GOT3 (cell line): Measurements from ENCODE around the gene AKAP11.
A peak's percentile ranks its signal among the peaks of the same experiment; 100 is the strongest.
"Not testable (repeated sequence)": the region's sequence is repeated elsewhere in the genome, so short reads cannot be mapped to it uniquely, and the experiment has no call there.

Experiments
- DNase-seq: peaks from one replicate; lab custom pipeline; 2025; ENCODE audit warnings: mixed read lengths; lab: John Stamatoyannopoulos, UW

Gene AKAP11, protein sequence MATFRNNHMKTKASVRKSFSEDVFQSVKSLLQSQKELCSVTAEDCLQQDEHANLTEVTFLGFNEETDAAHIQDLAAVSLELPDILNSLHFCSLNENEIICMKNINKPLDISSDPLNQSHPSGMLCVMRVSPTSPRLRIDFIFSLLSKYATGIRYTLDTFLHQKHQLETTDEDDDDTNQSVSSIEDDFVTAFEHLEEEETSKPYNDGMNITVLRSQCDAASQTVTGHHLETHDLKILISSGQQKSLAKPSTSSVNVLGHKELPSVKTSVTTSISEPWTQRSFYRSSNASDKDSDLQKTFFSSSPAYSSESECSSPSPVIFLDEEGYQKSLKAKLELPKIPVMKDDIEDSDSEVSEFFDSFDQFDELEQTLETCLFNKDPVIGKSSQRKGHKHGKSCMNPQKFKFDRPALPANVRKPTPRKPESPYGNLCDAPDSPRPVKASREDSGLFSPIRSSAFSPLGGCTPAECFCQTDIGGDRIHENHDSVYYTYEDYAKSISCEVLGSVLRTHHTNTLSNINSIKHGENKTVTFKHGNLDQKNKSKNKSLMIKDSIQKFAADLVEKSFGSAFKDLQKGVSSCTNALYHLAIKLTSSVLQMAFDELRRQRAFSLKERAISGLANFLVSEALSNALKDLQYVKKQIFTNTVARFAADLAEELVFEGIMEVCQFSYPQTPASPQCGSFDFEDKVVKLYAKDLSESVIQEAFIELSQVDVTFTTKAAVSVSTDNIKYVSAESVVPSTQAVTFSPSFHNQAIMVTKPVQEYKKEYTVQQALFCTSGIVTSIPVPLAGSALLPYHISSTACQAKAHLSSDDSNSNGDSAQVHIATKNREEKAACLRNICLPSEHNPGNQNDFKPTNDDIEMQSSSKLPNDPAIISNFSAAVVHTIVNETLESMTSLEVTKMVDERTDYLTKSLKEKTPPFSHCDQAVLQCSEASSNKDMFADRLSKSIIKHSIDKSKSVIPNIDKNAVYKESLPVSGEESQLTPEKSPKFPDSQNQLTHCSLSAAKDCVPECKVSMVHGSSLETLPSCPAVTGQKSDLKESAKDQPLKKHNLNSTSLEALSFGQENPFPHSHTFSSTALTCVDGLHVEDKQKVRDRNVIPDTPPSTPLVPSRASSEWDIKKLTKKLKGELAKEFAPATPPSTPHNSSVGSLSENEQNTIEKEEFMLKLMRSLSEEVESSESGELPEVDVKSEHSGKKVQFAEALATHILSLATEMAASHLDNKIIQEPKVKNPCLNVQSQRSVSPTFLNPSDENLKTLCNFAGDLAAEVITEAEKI (N-terminal part only)

DNA sequence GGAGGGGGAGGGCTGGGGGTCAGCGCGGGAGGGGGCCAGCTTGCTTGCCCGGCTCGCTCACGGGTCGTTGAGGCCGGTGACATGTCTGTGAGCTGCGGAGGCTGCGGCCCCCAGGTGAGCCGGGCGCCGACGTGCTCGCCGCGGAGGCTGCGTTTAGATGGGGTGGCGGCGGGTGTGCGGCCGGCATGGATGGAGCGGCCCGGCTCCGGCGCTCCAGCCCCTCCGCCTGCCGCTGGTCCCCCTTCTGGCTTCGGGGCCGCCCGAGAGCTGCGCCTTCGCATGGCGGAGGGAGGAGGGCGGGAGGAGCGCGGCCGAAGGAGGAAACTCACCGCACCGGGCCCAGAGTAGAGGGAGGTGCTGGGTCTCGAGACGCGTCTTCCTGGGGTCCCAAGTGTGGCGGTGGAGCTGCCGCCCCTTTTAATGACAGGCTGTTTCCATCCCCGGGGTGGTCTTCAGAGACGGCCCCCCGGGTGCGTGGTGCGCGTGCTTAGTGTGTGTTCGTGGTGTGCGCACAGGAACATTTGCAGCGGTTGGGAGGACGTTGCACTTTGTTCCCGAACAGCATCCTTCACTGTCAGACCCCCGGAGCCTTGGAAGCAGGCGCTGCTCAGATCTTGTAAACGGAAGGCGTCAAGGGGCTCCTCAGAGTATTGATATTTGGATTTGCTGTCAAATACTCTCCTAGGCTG, at the start of gene AKAP11:
AKAP11 (plus strand) TSS at position 38 of the 689 bp plus-strand sequence. CDS start 14,197 bp downstream, outside the sequence.
- DNase-seq, result no peak

DNA sequence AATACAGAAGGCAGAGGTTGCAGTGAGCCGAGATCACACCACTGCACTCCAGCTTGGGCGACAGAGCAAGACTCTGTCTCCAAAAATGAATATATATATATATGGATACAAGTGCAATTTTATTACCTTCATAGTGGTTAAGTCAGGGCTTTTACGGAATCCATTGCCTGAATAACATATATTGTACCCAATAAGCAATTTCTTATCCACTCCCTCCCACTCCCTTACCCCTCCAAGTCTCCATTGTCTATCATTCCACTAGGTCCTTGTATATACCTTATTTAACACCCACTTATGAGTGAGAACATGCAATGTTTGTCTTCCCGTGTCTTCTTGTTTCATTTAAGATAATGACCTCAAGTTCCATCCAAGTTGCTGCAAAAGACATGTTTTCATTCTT, 48.3 kb upstream of the AKAP11 start:
- no peak for DNase-seq

DNA sequence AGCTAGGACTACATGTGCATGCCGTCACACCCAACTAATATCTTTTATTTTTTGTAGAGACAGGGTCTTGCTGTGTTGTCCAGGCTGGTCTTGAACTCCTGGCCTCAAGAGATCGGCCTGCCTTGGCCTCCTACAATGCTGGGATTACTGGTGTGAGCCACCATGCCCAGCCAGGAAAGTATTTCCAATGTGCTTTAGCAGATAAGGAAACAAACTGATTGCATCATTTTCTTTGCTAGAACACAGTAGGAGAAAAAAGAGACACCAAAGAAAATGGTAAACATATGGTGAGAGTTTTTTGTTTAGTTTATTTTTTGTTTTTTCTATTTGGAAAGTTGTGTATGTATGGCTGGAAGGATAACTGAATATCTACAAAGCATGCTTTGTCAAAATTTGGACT, 46.9 kb upstream of the AKAP11 start:
- no peak for DNase-seq

DNA sequence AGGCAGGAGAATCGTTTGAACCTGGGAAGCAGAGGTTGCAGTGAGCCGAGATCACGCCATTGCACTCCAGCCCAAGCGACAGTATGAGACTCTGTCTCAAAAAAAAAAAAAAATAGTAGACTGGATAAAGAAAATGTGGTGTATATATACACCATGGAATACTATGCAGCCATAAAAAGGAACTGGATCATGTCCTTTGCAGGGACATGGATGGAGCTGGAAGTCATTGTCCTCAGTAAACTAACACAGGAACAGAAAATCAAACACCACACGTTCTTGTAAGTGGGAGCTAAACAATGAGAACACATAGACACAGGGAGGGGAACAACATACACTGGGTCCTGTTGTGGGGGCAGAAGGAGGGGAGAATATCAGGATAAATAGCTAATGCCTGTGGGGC, 45.2 kb upstream of the AKAP11 start:
- DNase-seq, result not testable (repeated sequence)

DNA sequence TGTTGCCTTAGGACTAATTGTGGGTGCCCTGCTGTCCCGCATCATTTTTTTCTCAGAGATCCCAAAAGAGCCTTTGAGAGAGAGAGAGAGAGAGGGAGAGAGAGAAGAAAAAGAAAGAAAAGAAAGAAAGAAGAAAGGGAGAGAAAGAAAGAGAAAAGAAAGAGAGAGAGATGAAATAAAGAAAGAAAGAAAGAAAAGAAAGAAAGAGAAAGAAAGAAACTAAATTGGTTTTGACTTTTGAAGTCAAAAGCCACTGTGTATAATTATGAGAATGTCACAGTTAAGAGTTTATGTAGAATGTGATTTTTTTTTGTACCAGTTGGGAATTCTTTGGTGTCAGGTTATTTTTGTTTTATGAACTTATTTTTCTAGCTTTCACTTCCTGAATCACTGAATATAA, 43.4 kb upstream of the AKAP11 start:
- no peak for DNase-seq

DNA sequence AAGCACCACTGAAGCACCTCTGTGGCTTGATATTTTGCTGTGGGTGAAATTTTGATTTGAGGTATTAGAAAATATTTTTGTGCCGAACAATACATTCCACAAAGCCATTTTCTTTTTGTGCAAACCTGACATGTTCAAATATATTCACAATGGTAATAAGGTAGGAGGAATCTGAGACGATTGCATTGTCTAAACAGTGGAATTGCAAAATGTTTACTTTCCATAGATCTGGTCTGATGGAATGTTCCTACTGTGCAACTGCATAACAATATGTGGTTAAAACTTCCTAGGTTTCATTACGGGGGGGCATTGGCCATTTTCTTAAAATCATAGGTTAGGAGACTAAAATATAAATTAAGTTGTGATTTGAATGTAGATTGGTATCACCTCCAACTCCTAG, 42.7 kb upstream of the AKAP11 start:
- no peak for DNase-seq

DNA sequence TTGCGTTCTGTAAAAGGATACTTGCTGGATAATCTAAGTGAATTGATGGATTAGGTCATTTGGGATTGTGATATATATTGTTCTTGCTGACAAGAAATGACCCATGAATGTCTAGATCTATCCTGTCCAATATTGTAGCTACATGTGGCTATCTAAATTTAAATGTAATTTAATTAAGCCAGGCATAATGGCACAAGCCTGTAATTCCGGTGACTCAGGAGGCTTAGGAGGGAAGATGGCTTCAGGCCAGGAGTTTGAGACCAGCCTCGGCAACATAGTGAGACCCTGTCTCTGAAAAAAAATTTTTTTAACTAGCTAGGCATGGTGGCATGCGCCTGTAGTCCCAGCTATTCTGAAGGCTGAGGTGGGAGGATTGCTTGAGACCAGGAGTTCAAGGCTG, 39.3 kb upstream of the AKAP11 start:
- no peak for DNase-seq

DNA sequence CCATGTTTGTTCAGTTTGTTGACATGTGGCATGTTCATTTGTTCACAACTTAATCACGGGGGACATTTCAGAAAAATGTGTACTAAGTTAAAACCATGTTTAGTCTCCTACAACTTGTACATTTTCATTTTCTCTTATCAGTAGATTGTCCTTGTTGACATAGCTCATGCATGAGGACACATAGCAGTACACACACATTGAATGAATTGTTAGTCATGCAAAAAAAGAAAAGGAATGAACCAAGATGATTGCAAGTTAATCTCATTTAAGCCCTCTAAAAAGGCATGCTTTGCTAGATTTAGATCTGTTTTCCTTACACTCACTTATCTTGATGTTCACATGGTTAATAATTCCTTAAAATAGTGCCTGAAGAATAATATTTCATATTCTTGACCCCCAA, 38.2 kb upstream of the AKAP11 start:
- DNase-seq, result no peak

DNA sequence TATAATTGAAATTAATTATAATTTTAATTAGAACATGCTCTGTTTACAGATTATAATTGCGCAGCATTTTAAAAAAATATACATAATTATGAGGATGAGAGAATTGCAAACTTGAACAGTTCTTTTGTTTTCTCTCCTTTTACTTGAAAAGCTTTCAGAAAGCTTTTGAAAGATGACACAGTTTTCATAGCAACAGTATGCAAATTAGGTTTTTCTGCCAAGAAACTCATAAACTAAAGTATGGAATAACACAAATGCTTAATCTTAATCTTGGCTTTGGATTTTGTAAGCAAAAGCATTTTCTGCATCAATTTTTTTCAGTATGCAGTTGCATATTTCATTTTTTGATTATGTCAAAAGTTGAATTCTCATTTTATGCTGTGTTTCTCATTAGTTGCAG, 32.8 kb upstream of the AKAP11 start:
- no peak for DNase-seq

DNA sequence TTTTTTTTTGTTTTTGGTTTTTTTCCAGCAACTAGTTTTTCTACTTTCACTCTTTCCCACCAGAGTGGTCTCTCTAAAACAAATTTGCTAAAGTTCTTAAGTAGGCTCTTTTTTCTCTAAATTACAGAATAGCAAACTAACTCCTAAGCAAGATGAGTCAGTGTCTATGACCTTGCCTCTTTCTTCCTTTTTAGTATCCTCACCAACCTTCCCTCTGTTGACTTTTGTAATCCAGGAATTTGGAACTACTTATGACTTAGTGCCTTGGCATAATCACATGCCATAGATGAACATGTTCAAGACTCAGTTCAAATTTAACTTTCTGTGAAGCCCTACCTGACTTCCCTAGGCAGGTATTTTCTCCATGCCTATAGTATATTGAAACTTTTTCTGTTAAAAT, 32.3 kb upstream of the AKAP11 start:
- DNase-seq, result no peak

DNA sequence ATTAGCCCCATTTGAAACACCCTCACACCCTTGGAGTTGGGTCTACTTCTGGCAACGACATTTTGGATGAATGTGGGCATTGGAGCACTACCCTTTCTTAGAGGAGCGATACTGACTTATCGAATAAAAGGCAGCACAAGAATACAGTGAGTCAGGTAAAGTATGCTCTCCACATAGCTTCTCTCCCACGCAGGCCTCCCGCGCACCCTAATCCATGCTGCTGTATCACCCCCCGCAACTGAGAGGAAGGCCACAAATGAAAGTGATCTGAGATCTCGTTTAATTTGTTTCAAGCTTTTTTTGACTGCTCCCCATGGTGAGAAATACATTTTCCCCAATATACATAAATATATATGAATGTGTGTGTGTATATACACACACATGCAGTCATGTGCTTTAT, 25.4 kb upstream of the AKAP11 start:
- no peak for DNase-seq

DNA sequence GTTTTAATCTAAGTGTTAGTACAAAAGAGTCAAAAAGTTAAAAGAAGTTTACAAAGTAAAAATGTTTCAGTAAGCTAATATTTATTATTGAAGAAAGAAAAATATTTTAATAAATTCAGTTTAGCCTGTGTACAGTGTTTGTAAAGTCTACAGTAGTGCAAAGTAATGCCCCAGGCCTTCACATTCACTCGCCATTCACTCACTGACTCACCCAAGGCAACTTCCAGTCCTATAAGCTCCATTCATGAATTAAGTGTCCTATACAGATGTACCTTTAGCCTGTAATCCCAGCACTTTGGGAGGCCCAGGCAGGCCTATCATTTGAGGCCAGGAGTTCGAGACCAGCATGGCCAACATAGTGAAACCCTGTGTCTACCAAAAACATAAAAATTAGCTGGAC, 24.1 kb upstream of the AKAP11 start:
- no peak for DNase-seq

DNA sequence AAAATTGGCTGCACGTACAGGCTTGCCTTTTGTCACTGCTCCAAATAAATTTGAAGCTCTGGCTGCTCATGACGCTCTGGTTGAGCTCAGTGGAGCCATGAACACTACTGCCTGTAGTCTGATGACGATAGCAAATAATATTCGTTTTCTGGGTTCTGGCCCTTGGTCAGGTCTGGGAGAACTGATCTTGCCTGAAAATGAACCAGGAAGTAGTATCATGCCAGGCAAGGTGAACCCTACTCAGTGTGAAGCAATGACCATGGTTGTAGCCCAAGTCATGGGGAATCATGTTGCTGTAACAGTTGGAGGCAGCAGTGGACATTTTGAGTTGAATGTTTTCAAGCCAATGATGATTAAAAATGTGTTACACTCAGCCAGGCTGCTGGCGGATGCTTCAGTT, 16.1 kb upstream of the AKAP11 start:
- no peak for DNase-seq

DNA sequence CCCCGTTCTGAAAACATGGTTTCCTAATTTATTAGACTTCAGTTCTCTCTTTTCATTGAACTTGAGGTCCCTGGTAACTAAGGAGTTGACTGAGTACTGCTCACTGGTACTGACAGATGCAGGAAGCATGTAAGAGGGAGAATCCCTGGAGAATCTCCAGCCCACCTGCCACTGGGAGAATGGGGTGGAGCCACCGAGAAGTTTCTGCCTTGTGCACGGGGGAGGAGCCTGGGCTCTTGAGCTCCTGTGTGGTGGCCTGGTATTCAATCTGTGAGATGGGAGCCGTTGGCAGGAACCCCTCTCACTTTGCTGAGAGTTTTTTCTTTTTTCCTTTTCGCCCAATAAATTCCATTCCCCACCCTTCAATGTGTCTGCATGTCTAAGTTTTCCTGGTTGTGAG, 13.2 kb upstream of the AKAP11 start:
- DNase-seq, result no peak

DNA sequence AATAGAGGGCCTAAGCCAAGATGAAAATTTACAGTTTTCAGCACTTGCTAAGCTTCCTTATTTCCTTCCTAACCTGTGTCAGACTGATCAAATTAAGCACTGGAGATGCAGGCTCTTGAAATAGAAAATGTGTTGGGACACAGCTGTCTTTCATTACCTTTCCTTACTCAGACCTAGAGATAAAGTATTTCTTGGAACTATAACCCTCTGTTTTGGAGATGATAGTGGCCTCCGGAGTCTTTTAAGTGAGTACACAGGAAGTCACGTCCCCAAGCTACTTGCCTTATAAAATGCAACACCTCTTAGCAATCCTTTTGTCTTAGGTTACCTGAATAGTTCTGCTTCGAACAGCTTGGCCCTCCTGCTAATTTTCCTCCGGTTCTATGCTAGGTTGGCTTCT, 12.4 kb upstream of the AKAP11 start:
- DNase-seq, result no peak

DNA sequence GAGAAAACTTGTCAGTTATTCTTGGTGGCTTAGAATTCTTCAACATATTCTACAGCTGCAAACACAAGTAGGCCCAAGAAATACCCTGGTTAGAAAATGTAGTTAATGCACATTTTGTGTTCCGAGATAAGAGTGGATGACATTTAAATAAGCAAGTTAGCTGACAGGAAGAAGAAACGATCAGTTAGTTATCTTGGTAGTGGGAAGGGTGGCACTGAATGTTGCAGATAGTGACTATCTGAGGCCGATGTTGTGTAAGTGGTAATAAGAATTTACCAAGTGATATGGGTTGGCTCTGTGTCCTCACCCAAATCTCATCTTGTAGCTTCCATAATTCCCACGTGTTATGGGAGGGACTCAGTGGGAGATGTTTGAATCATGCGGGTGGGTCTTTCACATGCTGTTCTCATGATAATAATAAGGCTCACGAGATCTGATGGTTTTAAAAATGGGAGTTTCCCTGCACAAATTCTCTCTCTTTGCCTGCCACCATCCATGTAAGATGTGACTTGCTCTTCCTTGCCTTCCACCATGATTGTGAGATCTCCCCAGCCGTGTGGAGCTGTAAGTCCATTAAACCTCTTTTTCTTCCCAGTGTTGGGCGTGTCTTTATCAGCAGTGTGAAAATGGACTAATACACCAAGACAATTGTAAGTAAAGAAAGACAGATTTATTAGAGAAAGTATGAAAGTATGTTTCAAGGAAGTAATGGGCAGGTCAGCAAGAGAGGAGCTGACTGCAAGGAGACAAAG, 10.9 kb upstream of the AKAP11 start:
- no peak for DNase-seq

DNA sequence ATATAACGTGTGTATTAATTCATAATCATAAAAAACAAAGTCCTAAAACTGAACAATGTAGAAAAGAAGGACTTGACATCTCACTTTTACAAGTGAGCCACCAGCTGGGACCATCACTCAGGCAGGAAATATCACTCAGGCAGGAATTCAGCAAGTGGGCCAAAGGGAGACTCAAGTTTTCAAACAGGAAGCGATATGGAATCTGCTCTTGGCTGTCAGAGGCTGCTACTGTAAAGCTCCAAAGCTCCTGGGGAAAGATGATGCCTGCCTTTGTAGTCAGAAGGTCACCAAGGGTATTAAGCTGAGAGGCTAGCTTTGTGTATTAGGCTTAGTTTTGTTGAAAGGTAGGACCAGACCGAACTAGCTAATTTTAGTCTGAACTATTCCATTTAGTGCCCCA, 5.5 kb upstream of the AKAP11 start:
- no peak for DNase-seq

DNA sequence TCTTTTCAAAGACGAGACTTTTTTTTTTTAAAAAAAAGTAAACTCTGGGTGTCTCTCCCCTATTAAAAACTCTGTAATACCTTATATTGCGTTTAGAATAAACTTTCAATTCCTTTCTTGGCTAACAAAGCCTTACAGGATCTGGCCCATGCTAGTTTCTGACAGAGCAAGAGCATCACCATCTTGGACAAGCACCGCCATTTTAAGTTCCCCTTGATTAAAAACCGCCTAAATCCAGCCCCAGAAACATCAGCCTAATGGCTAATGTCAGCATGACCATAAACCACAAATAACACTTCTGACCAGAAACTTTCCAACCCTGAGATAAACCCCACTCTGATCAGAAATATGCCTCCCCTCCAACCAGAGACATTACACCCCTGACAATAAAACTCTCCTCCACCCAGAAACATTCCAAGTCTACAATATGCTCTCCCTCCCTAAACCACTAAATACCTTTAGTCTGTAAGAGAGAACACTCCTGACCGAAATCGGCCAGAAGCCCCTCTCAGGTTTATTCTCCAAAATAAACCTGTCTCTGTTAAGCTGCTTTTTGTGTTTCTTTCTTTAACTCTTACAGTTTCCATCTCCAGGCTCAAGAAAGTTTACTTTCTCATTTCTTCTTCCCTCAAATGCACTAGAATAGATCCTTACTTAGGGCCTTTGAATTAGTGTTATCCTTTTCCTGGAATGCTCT, 1.6 kb upstream of the AKAP11 start:
- no peak for DNase-seq

DNA sequence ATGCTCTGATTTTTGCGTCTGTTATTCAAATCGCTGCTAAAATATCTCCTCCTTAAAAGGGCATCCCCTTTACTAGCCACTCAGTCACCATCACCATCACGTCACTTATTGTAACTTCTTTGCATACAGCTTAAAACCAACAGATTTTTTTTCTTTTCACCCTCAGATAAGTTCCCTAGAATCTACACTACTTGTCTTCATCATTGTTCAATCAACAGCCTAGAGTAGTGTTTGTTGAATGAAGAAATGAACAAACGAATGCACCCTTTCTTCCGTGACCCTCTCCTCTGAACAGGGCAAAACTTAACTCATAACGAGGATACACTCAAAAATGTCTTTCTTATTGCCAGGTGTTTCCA, 1.1 kb upstream of the AKAP11 start:
- no peak for DNase-seq

DNA sequence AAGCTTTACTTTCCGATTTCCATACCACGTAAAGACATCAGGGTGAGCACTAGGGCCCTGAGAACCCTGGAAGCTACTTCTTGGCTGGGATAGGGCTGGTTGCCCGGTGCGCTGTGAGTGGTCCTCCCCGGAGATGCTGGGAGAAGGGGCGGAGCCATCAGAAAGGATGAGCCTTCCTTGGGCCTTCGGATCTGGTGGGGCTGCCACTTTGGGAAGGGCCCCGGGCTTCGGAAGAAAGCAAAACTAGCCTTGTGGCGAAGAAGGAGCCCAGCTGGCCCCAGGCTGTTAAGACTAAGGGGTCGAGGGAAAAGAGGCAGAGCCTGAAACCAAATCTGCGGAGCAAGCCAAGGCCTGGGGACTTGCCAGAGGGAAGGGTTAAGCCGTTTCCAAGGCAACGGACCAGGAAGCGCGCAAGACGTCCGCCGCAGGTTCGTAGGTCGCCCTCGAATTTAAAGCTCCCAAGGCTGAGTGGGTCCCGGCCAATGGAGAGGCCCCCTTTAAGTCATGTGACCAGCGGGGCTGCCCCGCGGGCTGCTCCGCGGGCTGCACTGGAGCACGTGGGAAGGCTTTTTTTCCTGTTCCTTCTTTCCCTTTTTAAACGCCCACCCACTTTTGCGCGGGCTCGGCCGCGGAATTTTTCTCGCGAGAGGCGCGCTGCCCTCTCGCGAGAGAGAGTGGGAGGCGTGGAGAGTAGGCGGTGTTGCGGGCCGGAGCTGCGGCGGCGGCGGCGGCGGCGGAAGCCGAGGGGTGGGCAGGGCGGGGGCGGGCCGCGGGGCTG, 426 bp upstream of the AKAP11 start:
- DNase-seq, result peak; percentile 83
